Measurements from ENCODE around the gene RBBP7.

Gene RBBP7

DNA sequence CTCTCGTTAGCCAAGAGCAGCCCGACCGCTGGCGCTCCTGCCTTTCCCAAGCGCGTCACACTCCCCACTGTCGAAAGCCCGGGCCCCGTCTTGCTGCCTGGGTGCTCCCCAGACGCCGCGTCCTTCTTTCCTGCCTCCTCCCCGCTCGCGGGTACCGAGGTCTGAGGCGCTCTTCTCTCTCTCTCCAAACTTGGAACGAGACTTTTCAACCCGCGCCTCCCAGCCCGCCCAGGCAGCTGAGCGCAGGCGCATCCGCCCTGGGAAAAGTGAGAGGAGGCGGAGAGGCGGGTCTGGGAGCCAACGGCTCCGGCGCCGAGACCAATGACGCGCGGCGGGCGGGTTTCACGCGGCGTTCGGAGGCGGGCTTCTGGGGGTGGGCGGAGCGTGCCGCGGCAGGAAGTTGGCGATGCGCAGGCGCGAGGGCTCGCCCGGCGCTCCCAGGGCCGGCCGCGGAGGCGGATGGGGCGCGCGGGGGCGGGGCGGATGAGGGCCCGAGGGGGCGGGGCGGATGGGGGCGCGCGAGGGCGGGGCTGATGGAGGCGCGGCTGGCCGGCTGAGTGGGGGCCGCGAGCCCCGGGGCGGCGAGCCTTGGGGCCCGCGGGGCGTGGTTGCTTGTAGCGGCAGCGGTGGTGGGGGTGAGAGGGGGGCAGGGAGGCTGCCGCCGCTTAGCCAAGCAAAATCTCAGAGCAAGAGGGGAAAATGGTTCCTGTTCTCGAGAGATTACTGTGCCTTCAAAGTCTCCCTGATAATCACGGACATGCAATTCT, at the start of gene RBBP7:
Gene RBBP7 (minus strand): TSS at position 268 of the 767 bp plus-strand sequence. CDS start 309 bp downstream, outside the sequence.
- H3K4me1 ChIP-seq (ENCODE audit: insufficient read depth, low read length, poor library complexity, severe bottlenecking), result peaks cover 12% of the 10 kb centered on the region
- peak within 1 kb of the TSS; percentile 90 for H3K4me2 ChIP-seq (ENCODE audit: low read depth, low read length, poor library complexity, severe bottlenecking)
- H3K9ac ChIP-seq (ENCODE audit: low read depth, low read length, poor library complexity, severe bottlenecking), result peak within 1 kb of the TSS; percentile 89
- H3K79me2 ChIP-seq (ENCODE audit: insufficient read depth, low read length), result peaks cover 42% of the 10 kb centered on the region
- H4K20me1 ChIP-seq (ENCODE audit: insufficient read depth, low read length, poor library complexity, severe bottlenecking), result peaks cover 36% of the 10 kb centered on the region
- no peaks in the 10 kb centered on the region for H3K9me2 ChIP-seq (replicated peaks; ENCODE audit: low read depth, low read length)
- H3K36me3 ChIP-seq (ENCODE audit: insufficient read depth, low read length), result 0 out of 2 replicates have a peak, but pooled peaks cover 4% of the 10 kb centered on the region
- peak within 1 kb of the TSS; percentile 88 for H2AFZ ChIP-seq (ENCODE audit: low read length)
- H3F3A ChIP-seq (ENCODE audit: low read depth), result no peaks in the 10 kb centered on the region
- H3K4me3 ChIP-seq (ENCODE audit: low read length, poor library complexity, severe bottlenecking), result peak within 1 kb of the TSS; percentile 89
- no peaks in the 10 kb centered on the region for H3K9me3 ChIP-seq (ENCODE audit: insufficient read depth, low read depth, low read length)
- TF ChIP-seq EZH2phosphoT487 (IDR thresholded peaks at IDR 0.05; ENCODE audit: borderline replicate concordance) (no peak), CTCF (conservative IDR thresholded peaks at IDR 0.05; ENCODE audit: low read length) (no peak)
- H3K27me3 ChIP-seq (ENCODE audit: insufficient read depth, low read length, poor library complexity, severe bottlenecking), result no peaks in the 10 kb centered on the region

DNA sequence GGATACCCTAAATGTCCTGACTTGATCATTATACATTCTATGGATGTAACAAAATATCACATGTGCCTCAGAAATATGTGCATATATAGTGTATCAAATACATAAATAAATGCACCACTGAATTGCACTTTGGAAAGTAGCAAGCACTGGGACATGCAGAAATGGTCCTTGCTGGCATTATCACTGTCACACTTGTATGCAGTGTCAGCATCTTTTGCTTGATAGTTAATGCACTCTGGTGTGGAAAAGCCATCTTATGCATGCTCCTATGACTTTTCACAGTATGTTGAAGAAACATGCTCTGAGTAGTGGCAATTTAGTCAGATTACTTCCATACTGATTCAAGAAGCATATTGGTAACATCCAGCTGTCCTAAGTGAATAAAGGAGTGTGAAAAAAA, 48.8 kb upstream of the RBBP7 start:
- H3K9me2 ChIP-seq (replicated peaks; ENCODE audit: low read depth, low read length), result no peaks in the 10 kb centered on the region
- H3K79me2 ChIP-seq (ENCODE audit: insufficient read depth, low read length), result no peaks in the 10 kb centered on the region
- no peaks in the 10 kb centered on the region for H3K4me1 ChIP-seq (ENCODE audit: insufficient read depth, low read length, poor library complexity, severe bottlenecking)
- H3F3A ChIP-seq (ENCODE audit: low read depth), result no peaks in the 10 kb centered on the region
- TF ChIP-seq EZH2phosphoT487 (IDR thresholded peaks at IDR 0.05; ENCODE audit: borderline replicate concordance) (no peak), CTCF (conservative IDR thresholded peaks at IDR 0.05; ENCODE audit: low read length) (no peak)
- no peaks in the 10 kb centered on the region for H3K27me3 ChIP-seq (ENCODE audit: insufficient read depth, low read length, poor library complexity, severe bottlenecking)
- no peak overlapping the region for H3K4me3 ChIP-seq (ENCODE audit: low read length, poor library complexity, severe bottlenecking)
- no peaks in the 10 kb centered on the region for H3K36me3 ChIP-seq (ENCODE audit: insufficient read depth, low read length)
- no peaks in the 10 kb centered on the region for H4K20me1 ChIP-seq (ENCODE audit: insufficient read depth, low read length, poor library complexity, severe bottlenecking)
- H3K9ac ChIP-seq (ENCODE audit: low read depth, low read length, poor library complexity, severe bottlenecking), result no peak overlapping the region
- H2AFZ ChIP-seq (ENCODE audit: low read length), result no peak overlapping the region
- H3K9me3 ChIP-seq (ENCODE audit: insufficient read depth, low read depth, low read length), result no peaks in the 10 kb centered on the region
- no peak overlapping the region for H3K4me2 ChIP-seq (ENCODE audit: low read depth, low read length, poor library complexity, severe bottlenecking)

DNA sequence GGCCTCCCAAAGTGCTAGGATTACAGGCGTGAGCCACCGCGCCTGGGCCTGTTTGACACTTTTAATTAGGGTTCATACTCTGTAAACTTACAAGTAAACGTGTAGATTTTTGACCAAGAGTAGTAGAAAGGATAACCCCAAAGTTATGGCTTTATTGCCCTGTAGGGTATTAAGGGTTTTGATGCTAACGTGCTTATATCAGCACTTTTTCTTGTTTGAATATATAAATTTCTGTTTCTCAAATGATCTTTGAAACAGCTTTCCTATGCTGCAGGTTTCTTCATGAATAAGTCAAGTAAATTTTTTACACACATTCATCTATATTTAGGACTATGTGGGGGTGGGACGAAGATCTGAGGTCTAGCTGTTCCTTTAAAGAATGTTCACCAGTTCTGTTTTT, 47.0 kb upstream of the RBBP7 start:
- H3K4me3 ChIP-seq (ENCODE audit: low read length, poor library complexity, severe bottlenecking), result no peak overlapping the region
- H4K20me1 ChIP-seq (ENCODE audit: insufficient read depth, low read length, poor library complexity, severe bottlenecking), result no peaks in the 10 kb centered on the region
- no peak overlapping the region for H3K9ac ChIP-seq (ENCODE audit: low read depth, low read length, poor library complexity, severe bottlenecking)
- H3K27me3 ChIP-seq (ENCODE audit: insufficient read depth, low read length, poor library complexity, severe bottlenecking), result no peaks in the 10 kb centered on the region
- H3K4me2 ChIP-seq (ENCODE audit: low read depth, low read length, poor library complexity, severe bottlenecking), result no peak overlapping the region
- no peaks in the 10 kb centered on the region for H3K9me3 ChIP-seq (ENCODE audit: insufficient read depth, low read depth, low read length)
- H3F3A ChIP-seq (ENCODE audit: low read depth), result no peaks in the 10 kb centered on the region
- no peaks in the 10 kb centered on the region for H3K36me3 ChIP-seq (ENCODE audit: insufficient read depth, low read length)
- TF ChIP-seq CTCF (conservative IDR thresholded peaks at IDR 0.05; ENCODE audit: low read length), result no peak
- no peak for TF ChIP-seq EZH2phosphoT487 (IDR thresholded peaks at IDR 0.05; ENCODE audit: borderline replicate concordance)
- no peaks in the 10 kb centered on the region for H3K9me2 ChIP-seq (replicated peaks; ENCODE audit: low read depth, low read length)
- H3K4me1 ChIP-seq (ENCODE audit: insufficient read depth, low read length, poor library complexity, severe bottlenecking), result no peaks in the 10 kb centered on the region
- no peaks in the 10 kb centered on the region for H3K79me2 ChIP-seq (ENCODE audit: insufficient read depth, low read length)
- no peak overlapping the region for H2AFZ ChIP-seq (ENCODE audit: low read length)

Measured in Loucy (cell line).